T-helper 17 cell (primary cell): ENCODE data around the gene MASP1. TPM values are rescaled to one million over a fixed set of nuclear protein-coding genes. Genes with fewer than 3 reads are reported as not detected.
A peak's percentile ranks its signal among the peaks of the same experiment; 100 is the strongest.

Experiments
- ATAC-seq: fragments of 150-1000 bp; cut with Tn5 transposase; 2 replicates; pipeline ENCODE4 v1.10.0; 2021; ENCODE audit warnings: mild to moderate bottlenecking, moderate library complexity
- DNase-seq, 3 donors: peaks; one replicate each; pipeline versions ENCODE4 v3.0.0 to v3.0.0-alpha.2; 2020 to 2021
- H3K9me3 ChIP-seq: one replicate; pipeline ENCODE4 v1.7.0; 2013; ENCODE audit warnings: low read length, mild to moderate bottlenecking; ENCODE audit not compliant: control insufficient read depth, poor library complexity, severe bottlenecking
- H3K27ac Mint-ChIP-seq: one replicate; pipeline ENCODE4 v1.8.0; 2022; ENCODE audit warnings: mild to moderate bottlenecking, moderate library complexity, mixed read lengths
- H3K27me3 Mint-ChIP-seq: one replicate; pipeline ENCODE4 v1.8.0; 2022; ENCODE audit warnings: mixed read lengths
- H3K36me3 Mint-ChIP-seq: one replicate; pipeline ENCODE4 v1.8.0; 2022; ENCODE audit warnings: low read depth, mixed read lengths
- H3K4me1 Mint-ChIP-seq: one replicate; pipeline ENCODE4 v1.8.0; 2022; ENCODE audit warnings: mild to moderate bottlenecking, mixed read lengths
- H3K4me3 Mint-ChIP-seq: one replicate; pipeline ENCODE4 v1.8.0; 2022; ENCODE audit warnings: mild to moderate bottlenecking, moderate library complexity, mixed read lengths
- total RNA-seq, 4 donors: library from RNA in 2 of 4; stranded (reverse) in 2 of 4; gene quantifications; one replicate each; pipeline ENCODE4 v1.2.3 and lab custom pipeline; 2022 to 2026

Gene MASP1, protein sequence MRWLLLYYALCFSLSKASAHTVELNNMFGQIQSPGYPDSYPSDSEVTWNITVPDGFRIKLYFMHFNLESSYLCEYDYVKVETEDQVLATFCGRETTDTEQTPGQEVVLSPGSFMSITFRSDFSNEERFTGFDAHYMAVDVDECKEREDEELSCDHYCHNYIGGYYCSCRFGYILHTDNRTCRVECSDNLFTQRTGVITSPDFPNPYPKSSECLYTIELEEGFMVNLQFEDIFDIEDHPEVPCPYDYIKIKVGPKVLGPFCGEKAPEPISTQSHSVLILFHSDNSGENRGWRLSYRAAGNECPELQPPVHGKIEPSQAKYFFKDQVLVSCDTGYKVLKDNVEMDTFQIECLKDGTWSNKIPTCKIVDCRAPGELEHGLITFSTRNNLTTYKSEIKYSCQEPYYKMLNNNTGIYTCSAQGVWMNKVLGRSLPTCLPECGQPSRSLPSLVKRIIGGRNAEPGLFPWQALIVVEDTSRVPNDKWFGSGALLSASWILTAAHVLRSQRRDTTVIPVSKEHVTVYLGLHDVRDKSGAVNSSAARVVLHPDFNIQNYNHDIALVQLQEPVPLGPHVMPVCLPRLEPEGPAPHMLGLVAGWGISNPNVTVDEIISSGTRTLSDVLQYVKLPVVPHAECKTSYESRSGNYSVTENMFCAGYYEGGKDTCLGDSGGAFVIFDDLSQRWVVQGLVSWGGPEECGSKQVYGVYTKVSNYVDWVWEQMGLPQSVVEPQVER
- total RNA-seq (under 1 TPM in 1 of 2 donors, not detected in 1; 0.44 TPM), total RNA-seq (lab: John Stamatoyannopoulos, UW) (0 reads per million in 2 donors)

DNA sequence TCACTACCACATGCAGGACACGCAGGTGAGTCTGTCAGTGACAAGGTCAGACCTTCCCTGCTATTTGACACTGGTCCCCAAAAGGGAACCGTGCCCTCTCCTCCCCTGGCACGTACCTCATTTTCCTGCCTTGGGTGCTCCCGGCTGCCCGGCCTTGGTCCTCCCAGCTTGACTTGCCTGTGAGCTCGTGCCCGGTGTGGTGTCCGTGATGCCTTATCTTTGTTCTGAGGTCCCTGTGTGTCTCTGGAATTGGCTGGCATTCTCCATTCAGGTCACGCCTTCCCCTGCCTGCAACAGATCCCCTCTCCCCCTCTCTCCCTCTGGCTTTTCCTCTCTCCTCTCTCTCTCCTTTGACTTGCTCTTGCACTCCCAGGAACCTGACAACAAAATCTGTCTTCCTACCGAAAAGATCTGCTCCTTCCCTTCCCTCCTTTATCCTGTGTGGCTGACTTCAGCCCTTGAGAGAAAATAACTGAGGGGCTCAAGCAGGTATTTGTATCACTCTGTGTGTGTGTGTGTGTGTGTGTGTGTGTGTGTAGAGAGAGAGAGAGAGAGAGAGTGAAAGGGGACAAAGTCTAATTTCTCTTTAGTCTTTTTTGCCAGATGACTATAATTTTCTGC is at the start of gene MASP1:
Gene MASP1 (minus strand): TSS at position 226 of the 621 bp plus-strand sequence. CDS start 105 bp downstream, at position 121.
- Mint-ChIP-seq H3K36me3 (peaks cover 2% of the 10 kb centered on the region), H3K27me3 (peaks cover 77% of the 10 kb centered on the region), H3K4me1 (peaks cover 6% of the 10 kb centered on the region), H3K4me3 (no peak within 1 kb of the TSS), H3K27ac (peak within 1 kb of the TSS; percentile 27)
- DNase-seq (no peak), ATAC-seq (no peak)
- no peaks in the 10 kb centered on the region for H3K9me3 ChIP-seq

DNA sequence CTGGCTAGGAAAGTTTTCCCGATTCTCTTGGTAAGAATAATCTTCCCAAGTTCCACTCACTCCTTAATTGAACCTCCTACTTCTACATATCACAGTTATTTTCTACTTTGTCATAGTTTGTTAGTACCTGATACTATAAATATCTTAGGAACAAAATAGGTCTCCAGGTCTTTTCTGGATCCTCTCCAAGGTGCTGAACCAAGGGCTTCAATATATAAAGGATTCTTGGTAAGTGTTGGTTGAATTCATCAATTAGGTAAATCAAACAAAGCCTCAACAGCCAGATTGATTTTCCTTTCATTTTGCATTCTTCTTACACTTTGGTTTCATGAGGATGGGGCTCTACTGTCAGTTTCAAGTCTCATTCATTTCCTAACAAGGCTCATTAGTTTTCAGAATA is 49.0 kb upstream of the MASP1 start:
- DNase-seq: no peak
- Mint-ChIP-seq H3K27me3 (peaks cover 58% of the 10 kb centered on the region), H3K27ac (no peak overlapping the region), H3K4me3 (no peak overlapping the region), H3K4me1 (no peaks in the 10 kb centered on the region), H3K36me3 (peaks cover 2% of the 10 kb centered on the region)
- ATAC-seq: no peak
- H3K9me3 ChIP-seq: no peaks in the 10 kb centered on the region

DNA sequence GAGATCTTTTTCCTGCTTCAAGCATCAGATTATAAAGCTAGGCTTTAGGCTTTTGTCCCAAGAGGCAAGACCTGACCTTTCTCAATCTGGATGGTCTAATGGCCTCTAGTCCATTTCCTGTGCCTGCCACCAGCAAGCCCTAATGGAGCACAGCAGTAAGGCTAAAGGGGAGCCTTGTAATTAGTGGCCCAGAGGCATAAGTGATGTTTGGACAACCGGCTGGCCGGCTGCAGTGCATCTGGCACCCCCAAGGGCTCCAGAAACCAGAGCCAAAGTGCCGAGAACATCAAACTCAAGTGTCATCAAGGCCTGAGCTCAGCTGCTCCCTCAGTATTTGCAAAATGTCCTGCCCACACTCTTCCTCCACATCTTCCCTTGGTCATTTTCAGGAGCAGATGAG is 44.8 kb upstream of the MASP1 start:
- H3K36me3 Mint-ChIP-seq: peaks cover 2% of the 10 kb centered on the region
- H3K27ac Mint-ChIP-seq: no peak overlapping the region
- peaks cover 51% of the 10 kb centered on the region for H3K27me3 Mint-ChIP-seq
- DNase-seq (no peak), ATAC-seq (no peak)
- H3K4me1 Mint-ChIP-seq: no peaks in the 10 kb centered on the region
- H3K9me3 ChIP-seq: no peaks in the 10 kb centered on the region
- no peak overlapping the region for H3K4me3 Mint-ChIP-seq

GRCh38 chr3:187334904-187335303 is 43.4 kb upstream of the MASP1 start:
- Mint-ChIP-seq H3K27ac (no peak overlapping the region), H3K36me3 (peaks cover 2% of the 10 kb centered on the region), H3K4me3 (no peak overlapping the region), H3K4me1 (no peaks in the 10 kb centered on the region), H3K27me3 (peaks cover 44% of the 10 kb centered on the region)
- no peaks in the 10 kb centered on the region for H3K9me3 ChIP-seq
- DNase-seq (no peak), ATAC-seq (no peak)

DNA sequence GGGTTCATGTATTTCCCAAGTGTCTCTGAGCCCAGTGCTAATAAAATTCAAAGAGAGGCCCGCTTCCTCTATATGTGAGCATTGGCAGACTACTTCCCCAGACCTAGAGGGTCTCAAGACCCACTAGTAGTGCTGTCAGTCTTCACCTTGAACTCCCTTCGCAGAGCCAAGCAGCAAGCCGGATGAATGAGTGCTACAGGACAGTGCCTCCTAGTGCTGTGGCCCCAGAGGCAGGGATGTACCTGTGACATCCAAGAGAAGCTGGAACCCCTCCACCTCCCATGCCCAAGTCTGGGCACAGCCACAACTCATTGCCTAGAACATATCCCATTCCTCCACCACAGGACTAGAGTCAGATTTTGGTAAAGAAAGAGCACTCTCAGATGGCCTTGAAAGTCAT is 37.2 kb upstream of the MASP1 start:
- Mint-ChIP-seq H3K27me3 (peaks cover 5% of the 10 kb centered on the region), H3K4me3 (no peak overlapping the region), H3K36me3 (peaks cover 2% of the 10 kb centered on the region), H3K4me1 (no peaks in the 10 kb centered on the region), H3K27ac (no peak overlapping the region)
- H3K9me3 ChIP-seq: no peaks in the 10 kb centered on the region
- DNase-seq: no peak
- ATAC-seq: no peak

DNA sequence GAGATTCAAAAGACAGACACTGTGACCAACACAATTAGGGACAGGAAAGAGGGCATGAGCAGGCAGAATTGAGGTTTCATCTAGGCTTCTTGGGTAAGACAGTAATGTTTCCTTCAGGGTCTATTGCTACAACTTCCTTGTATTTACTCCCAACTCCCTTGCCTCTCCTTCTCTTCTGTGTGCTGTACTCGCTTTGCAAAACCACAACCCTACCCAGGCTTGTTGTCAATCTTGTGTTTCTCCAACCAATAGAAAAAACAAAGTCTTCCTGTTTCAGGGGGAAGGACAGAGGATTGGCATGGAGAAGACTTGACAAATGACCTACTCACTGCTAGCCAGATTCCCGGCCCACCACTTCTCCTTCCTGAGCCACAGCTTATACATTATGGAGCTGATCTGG is 36.3 kb upstream of the MASP1 start:
- Mint-ChIP-seq H3K4me1 (no peaks in the 10 kb centered on the region), H3K27me3 (peaks cover 5% of the 10 kb centered on the region), H3K27ac (no peak overlapping the region), H3K36me3 (peaks cover 2% of the 10 kb centered on the region), H3K4me3 (no peak overlapping the region)
- ATAC-seq (no peak), DNase-seq (no peak)
- no peaks in the 10 kb centered on the region for H3K9me3 ChIP-seq

- DNase-seq: no peak
- peaks cover 4% of the 10 kb centered on the region for H3K4me1 Mint-ChIP-seq
- ATAC-seq: no peak
- peaks cover 8% of the 10 kb centered on the region for H3K27me3 Mint-ChIP-seq
- no peak overlapping the region for H3K4me3 Mint-ChIP-seq
- peaks cover 2% of the 10 kb centered on the region for H3K36me3 Mint-ChIP-seq
- no peak overlapping the region for H3K27ac Mint-ChIP-seq
- no peaks in the 10 kb centered on the region for H3K9me3 ChIP-seq
Observed at GRCh38 chr3:187325632-187326031, 34.1 kb upstream of the MASP1 start.

GRCh38 chr3:187323091-187323490 is 31.6 kb upstream of the MASP1 start:
- Mint-ChIP-seq H3K27me3 (peaks cover 31% of the 10 kb centered on the region), H3K4me3 (no peak overlapping the region), H3K27ac (no peak overlapping the region), H3K36me3 (no peaks in the 10 kb centered on the region), H3K4me1 (peaks cover 17% of the 10 kb centered on the region)
- no peaks in the 10 kb centered on the region for H3K9me3 ChIP-seq
- DNase-seq (no peak), ATAC-seq (no peak)

GRCh38 chr3:187322291-187322690 is 30.8 kb upstream of the MASP1 start:
- peak overlapping the region; percentile 37 for H3K27ac Mint-ChIP-seq
- peaks cover 3% of the 10 kb centered on the region for H3K36me3 Mint-ChIP-seq
- no peak overlapping the region for H3K4me3 Mint-ChIP-seq
- H3K27me3 Mint-ChIP-seq: peaks cover 37% of the 10 kb centered on the region
- DNase-seq (no peak), ATAC-seq (no peak)
- peaks cover 17% of the 10 kb centered on the region for H3K4me1 Mint-ChIP-seq
- no peaks in the 10 kb centered on the region for H3K9me3 ChIP-seq

- no peak overlapping the region for H3K4me3 Mint-ChIP-seq
- H3K27me3 Mint-ChIP-seq: peaks cover 43% of the 10 kb centered on the region
- no peaks in the 10 kb centered on the region for H3K9me3 ChIP-seq
- ATAC-seq (no peak), DNase-seq (no peak)
- H3K4me1 Mint-ChIP-seq: peaks cover 17% of the 10 kb centered on the region
- H3K36me3 Mint-ChIP-seq: peaks cover 3% of the 10 kb centered on the region
- peak overlapping the region; percentile 37 for H3K27ac Mint-ChIP-seq
Observed at GRCh38 chr3:187321766-187322165, 30.2 kb upstream of the MASP1 start.

DNA sequence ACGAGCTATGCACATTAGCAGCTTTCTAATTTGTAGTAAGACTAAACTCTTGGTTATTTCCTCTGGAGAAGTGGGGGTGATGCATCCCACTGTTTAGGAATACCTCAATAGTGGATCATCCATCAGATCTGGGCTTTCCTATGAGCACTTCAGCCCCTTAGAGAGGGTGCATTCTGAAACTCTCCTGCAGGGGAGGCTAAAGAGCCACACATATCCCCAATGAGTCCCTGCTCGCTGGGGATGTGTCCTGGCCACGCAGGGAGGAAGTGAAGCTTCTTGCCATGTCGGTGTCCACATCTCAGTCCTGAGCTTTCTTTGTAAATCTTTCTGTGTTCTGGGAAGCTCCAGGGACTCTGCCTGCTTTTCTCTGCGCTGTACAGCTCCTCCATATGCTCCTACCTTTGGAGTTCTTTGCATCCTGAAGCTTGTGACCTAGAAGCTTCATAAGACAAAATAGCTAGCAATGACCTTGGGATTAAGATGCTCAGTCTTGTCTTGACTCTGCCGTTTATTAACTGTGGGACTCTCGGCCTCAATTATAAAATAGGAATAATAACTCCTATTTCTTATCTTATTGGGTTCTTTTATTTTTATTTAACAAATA is 28.3 kb upstream of the MASP1 start:
- ATAC-seq: peak; percentile 87
- H3K4me3 Mint-ChIP-seq: no peak overlapping the region
- H3K4me1 Mint-ChIP-seq: peaks cover 17% of the 10 kb centered on the region
- DNase-seq: peak in 1 of 3 donors; percentile 37
- H3K27me3 Mint-ChIP-seq: peaks cover 56% of the 10 kb centered on the region
- no peaks in the 10 kb centered on the region for H3K9me3 ChIP-seq
- H3K27ac Mint-ChIP-seq: no peak overlapping the region
- H3K36me3 Mint-ChIP-seq: peaks cover 3% of the 10 kb centered on the region

DNA sequence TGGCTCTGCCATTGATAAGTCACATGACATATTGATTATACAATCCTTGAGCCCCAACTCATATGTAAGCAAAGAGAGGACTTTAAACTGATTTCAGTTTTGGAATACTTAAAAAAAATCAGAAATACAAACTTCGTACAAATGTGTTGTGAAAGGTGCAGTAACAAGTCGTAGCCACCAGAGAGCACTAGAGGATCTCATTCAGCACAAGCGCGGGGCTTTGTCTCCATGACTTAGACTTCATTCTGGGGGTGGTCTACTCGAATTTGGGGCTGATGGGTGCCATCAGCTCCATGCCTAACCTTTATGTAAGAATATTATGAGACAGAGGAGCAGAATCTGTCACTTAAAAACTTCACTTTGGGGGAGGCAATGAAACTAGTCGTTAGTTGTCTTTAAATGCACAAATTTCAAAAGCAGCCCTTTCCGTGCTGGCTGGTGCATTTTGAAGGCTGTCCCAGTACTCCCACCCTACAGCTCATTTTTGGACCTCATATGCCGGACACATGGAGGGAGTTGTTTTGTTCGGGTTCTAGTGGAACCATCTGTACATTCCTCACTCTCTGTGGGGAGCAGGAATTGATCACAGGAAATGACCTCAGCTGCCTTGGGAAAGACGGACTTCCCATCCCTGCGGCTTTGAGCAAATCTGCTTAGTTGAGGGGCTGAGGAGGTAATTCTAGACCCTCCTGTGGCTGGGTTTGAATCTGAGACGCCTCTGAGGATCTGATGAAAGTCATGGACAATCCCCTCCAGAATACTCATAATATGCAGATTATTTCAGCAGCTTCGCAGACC is 27.5 kb upstream of the MASP1 start:
- peak in 2 of 3 donors; percentile 12 to 22 for DNase-seq

More for the DNA sequence above, 27.5 kb upstream of the MASP1 start:
- H3K9me3 ChIP-seq: no peaks in the 10 kb centered on the region
- Mint-ChIP-seq H3K4me3 (peak overlapping the region; percentile 63), H3K27me3 (peaks cover 64% of the 10 kb centered on the region), H3K27ac (no peak overlapping the region), H3K36me3 (peaks cover 3% of the 10 kb centered on the region), H3K4me1 (peaks cover 17% of the 10 kb centered on the region)
- ATAC-seq: peak; percentile 63
